Measurements from ENCODE around the gene ARHGAP22. TPM values are rescaled to one million over a fixed set of nuclear protein-coding genes. Genes with fewer than 3 reads are reported as not detected.

The ARHGAP22 gene
- total RNA-seq, 1 donor from 2014 or later = 5.1 TPM

DNA sequence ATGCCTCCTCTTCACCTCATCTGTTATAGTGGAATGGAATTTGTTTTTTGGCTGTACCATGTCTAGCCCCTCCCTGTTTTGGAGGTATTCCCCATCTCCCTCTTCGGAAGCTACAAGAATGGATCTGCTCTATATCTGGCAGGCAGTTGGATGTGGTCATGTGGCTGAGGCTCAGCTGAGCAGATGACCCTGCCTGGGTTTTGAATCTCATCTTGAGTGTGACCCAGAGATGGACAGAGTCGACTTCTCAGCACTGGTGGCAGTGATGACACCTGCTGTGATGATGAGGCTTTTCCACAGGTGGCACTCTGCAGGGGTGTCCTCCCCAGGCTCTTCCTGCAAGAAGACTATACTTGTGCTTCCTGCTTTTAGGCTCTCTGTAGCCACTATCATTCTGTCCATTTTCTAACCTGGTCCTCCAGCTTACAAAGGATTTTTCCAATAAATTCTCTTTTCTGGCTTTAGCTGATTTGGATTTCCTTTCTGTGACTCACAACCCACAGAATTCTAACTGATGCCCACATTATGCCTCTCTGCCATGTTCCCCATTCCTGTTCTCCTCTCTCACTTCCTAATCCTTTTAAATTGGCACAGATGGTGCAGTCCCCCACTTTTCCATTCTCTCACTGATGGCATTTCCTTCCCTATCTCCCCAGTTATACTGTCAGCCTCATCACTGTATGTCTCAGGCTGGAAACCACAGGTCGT is 7.5 kb upstream of the ARHGAP22 start:
- peak; percentile 18 for DNase-seq (ENCODE audit: extremely low spot score, unreplicated experiment)
- H3K27ac Mint-ChIP-seq = no peak overlapping the region
- H3K27me3 Mint-ChIP-seq = peaks cover 21% of the 10 kb centered on the region
- H3K36me3 Mint-ChIP-seq = no peaks in the 10 kb centered on the region
- no peak overlapping the region for H3K4me3 Mint-ChIP-seq
- no peaks in the 10 kb centered on the region for H3K4me1 Mint-ChIP-seq (ENCODE audit: unreplicated experiment)
- TF ChIP-seq CTCF (conservative IDR thresholded peaks at IDR 0.05) = no peak
- no peaks in the 10 kb centered on the region for H3K9me3 Mint-ChIP-seq

DNA sequence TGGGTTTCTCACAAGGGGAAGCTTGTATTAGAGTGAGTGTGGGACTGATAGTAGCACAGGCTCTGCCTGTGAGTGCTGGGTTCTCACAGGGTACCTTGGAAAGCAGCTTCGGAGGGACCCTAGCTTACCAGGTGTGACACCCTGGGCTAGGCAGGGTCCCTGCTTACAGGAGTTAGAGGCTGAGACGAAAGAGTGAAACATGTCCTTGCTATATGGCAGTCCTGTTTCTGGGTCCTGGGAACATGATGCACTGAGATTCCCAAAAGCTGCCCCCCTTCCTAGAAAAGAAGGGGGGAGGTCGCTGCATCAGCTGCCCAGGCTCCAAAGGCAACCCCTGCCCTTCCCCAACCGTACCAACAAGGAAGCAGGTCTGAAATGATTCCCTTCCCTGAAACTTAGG is 6.3 kb upstream of the ARHGAP22 start:
- H3K27me3 Mint-ChIP-seq = peaks cover 34% of the 10 kb centered on the region
- TF ChIP-seq CTCF (conservative IDR thresholded peaks at IDR 0.05) = no peak
- H3K4me1 Mint-ChIP-seq (ENCODE audit: unreplicated experiment) = no peaks in the 10 kb centered on the region
- no peak overlapping the region for H3K4me3 Mint-ChIP-seq
- peak; percentile 18 for DNase-seq (ENCODE audit: extremely low spot score, unreplicated experiment)
- H3K36me3 Mint-ChIP-seq = no peaks in the 10 kb centered on the region
- no peaks in the 10 kb centered on the region for H3K9me3 Mint-ChIP-seq
- no peak overlapping the region for H3K27ac Mint-ChIP-seq

DNA sequence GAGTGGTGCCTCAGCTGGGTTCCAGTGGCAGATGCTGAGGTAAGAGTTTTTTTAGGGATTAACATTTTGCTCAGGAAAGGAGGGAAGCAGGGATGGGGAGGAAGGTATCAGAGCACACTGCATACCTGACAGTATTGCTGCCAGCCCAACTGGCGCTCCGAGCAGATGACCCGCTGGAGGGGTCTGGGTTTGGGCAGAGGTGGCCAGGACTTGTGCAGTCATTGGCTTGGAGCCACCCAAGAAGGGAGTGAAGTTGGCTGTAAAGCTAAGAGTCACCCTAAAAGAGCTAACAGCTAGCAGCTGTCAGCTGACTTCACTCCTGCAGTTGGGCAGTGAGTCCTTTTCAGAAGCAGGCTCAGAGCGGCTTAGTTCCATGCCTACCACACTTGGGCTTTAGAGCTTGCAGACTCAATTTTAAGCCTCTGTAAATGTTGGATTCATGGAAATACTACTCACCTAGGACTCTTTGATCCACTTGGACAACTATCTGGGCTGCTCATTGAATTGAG is 5.8 kb upstream of the ARHGAP22 start:
- Mint-ChIP-seq H3K36me3 (no peaks in the 10 kb centered on the region), H3K4me1 (ENCODE audit: unreplicated experiment) (no peaks in the 10 kb centered on the region), H3K27me3 (peaks cover 39% of the 10 kb centered on the region), H3K4me3 (no peak overlapping the region), H3K27ac (no peak overlapping the region), H3K9me3 (no peaks in the 10 kb centered on the region)
- peak; percentile 24 for DNase-seq (ENCODE audit: extremely low spot score, unreplicated experiment)
- TF ChIP-seq CTCF (conservative IDR thresholded peaks at IDR 0.05) = no peak

DNA sequence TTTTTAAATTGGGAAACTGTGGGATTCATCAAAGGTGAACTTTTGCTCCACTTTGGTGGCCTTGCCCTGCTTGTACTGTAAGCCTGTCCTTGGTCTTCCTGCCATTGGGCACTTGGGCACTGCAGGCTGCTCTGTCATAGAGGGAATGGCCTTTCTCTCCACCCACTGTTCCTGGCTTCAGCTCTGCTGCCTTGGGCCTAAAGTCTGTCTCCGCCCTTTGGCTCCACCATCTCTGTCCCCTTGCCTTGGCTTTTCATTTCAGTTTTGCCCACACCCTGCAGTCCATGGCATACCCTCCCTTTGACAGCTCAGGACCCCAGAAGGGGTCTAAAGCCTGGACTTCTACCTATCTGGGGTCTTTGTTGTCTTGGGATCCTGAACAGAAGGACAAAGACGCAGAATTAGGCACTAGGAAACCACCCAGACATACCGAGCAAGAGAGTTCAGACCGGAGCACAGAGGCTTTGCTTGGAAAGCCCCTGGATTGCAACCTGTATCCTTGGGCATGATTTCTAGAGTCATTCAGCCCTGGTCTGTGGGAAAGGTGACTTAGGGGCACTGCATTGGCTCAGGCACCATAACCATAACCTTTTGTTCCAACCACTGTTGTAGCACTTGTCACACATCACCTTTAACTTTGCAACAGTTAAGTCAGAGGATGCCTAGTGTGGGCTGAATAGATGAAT is 5.2 kb upstream of the ARHGAP22 start:
- Mint-ChIP-seq H3K27ac (no peak overlapping the region), H3K9me3 (no peaks in the 10 kb centered on the region), H3K27me3 (peaks cover 44% of the 10 kb centered on the region), H3K4me3 (no peak overlapping the region), H3K36me3 (no peaks in the 10 kb centered on the region), H3K4me1 (ENCODE audit: unreplicated experiment) (no peaks in the 10 kb centered on the region)
- peak; percentile 27 for DNase-seq (ENCODE audit: extremely low spot score, unreplicated experiment)
- TF ChIP-seq CTCF (conservative IDR thresholded peaks at IDR 0.05) = no peak

DNA sequence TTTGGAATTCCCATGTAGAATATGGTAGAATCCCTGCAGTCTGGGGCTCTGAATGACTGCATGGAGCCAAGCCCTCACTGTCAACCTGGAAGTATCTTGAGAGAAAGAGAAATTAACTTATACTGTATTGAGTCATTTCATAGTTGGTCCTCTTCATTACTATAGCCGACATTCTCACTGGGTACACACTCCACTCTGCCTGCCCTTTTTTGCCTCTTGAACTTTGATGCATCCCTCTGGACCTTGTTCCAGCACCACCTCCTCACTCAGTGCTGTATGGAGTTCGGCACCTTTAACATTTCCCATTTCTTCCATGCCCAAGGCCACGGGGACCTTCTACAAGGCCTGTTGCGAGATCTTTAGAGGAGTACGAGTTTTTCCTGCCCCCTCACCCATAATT is 4.6 kb upstream of the ARHGAP22 start:
- H3K4me1 Mint-ChIP-seq (ENCODE audit: unreplicated experiment) = no peaks in the 10 kb centered on the region
- no peak overlapping the region for H3K27ac Mint-ChIP-seq
- no peaks in the 10 kb centered on the region for H3K36me3 Mint-ChIP-seq
- DNase-seq (ENCODE audit: extremely low spot score, unreplicated experiment) = peak; percentile 13
- no peaks in the 10 kb centered on the region for H3K9me3 Mint-ChIP-seq
- H3K27me3 Mint-ChIP-seq = peaks cover 48% of the 10 kb centered on the region
- H3K4me3 Mint-ChIP-seq = no peak overlapping the region
- no peak for TF ChIP-seq CTCF (conservative IDR thresholded peaks at IDR 0.05)
